GM12875 (cell line): Measurements from ENCODE around the gene ZNF593OS.
A peak's percentile ranks its signal among the peaks of the same experiment; 100 is the strongest.

Experiments used
- H3K4me3 ChIP-seq: one replicate; pipeline ENCODE4 v1.5.1; 2011; ENCODE audit warnings: low read depth, low read length, control low read depth
- TF ChIP-seq, protein P1 (sequence below): IDR thresholded peaks from 2 replicates; pipeline ENCODE4 v1.5.1; 2011; ENCODE audit warnings: low read depth, mild to moderate bottlenecking, control low read depth, inconsistent platforms, low read length, moderate library complexity, borderline replicate concordance; ENCODE audit not compliant: insufficient read depth

Gene ZNF593OS

DNA sequence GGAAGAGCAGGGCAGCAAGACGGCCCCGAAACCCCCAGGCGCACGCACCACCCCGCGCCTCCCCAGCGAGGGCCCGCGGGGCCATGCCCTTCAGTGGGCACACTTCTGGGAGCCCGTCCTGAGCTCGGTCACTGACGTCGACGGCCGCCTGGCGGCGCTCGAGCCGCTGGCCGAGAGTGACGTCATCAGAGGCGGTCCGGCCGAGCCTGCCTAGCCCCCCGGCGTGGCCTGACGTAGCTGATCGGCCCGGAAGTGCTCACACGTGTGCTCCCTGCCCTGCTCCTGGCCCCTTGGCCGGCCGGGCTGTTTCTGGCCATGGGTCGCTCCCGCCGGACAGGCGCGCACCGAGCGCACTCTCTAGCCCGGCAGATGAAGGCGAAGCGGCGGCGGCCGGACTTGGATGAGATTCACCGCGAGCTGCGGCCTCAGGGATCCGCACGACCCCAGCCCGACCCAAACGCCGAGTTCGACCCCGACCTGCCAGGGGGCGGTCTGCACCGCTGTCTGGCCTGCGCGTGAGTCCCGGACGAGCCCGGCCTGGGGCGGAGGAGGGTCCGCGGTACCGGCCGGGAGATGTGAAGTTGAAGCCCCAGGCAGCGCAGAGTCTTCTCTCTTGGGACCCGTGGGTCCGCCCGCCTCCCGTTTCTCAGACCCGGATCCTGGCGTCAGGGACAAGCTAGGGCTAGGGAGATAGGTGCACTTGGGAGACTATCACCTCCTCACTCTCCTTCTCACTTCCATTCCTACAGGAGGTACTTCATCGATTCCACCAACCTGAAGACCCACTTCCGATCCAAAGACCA lies 1.8 kb downstream of the ZNF593OS start, which contains the start of gene ZNF593:
ZNF593 (plus strand) TSS at position 240 of the 803 bp plus-strand sequence; CDS start at position 316, 76 bp downstream.
- TF ChIP-seq, protein P1, sequence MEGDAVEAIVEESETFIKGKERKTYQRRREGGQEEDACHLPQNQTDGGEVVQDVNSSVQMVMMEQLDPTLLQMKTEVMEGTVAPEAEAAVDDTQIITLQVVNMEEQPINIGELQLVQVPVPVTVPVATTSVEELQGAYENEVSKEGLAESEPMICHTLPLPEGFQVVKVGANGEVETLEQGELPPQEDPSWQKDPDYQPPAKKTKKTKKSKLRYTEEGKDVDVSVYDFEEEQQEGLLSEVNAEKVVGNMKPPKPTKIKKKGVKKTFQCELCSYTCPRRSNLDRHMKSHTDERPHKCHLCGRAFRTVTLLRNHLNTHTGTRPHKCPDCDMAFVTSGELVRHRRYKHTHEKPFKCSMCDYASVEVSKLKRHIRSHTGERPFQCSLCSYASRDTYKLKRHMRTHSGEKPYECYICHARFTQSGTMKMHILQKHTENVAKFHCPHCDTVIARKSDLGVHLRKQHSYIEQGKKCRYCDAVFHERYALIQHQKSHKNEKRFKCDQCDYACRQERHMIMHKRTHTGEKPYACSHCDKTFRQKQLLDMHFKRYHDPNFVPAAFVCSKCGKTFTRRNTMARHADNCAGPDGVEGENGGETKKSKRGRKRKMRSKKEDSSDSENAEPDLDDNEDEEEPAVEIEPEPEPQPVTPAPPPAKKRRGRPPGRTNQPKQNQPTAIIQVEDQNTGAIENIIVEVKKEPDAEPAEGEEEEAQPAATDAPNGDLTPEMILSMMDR: peak; percentile 99
- H3K4me3 ChIP-seq: peak within 1 kb of the TSS; percentile 93

DNA sequence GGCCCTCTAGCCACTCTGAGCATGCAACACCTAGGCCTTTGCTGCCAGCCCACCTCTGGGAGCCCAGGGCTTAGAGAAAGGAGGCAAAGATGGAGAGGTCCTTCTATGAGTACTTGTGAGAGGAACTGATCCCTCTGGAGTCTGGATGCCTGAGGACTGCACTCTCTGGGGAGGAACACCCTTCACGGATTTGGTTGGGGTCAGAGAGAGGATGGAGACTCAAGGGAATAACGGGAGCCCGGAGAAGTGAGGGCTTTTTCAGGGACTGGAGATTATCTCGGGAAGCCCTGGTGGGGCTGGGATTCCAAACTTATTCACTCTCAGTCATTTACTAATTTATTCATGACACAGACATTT lies 2.5 kb downstream of the ZNF593OS start:
- TF ChIP-seq, protein P1: no peak
- peak overlapping the region; percentile 93 for H3K4me3 ChIP-seq

DNA sequence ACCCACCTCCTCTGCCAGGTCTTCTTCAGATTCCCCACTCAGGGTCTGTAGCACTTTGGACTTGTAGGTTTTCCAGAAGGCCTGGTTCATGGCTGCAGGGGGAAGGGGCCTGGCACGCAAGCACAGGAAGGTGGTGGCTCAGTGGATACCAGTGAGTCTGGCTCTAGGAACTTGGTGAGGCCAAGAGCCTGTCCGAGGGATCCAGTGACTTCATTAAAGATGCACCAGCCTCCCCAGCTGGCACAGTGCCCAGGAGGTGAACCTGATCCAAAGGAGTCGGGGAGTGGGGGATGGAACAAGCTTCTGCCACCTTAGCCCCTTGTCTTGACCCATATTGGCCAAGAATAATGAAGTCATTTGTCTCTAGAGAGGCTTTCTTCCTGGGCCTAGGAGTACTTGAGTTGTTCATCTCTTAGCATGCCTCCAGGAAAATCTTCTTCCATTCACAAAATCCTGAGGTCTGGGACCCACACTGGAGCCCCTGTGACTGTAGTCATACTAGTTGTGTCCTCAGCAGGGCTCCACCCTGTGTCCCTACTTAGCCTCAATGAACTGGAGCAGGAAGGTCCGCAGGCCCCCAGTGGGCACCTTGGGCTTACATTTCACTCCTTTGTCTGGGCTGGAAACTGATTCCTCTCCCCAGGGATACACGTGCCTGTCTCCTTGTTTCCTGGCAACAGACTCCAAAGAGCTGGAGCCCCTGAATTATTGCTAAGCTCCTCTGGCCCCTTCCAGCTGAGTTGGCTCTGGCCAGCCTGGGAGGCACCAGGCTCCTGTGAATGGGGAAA lies 3.0 kb downstream of the ZNF593OS start, which contains the start of gene C1orf232:
C1orf232 (minus strand) TSS at position 554 of the 788 bp plus-strand sequence; CDS start at position 90, 464 bp downstream.
- H3K4me3 ChIP-seq: peak within 1 kb of the TSS; percentile 93
- TF ChIP-seq, protein P1: no peak

DNA sequence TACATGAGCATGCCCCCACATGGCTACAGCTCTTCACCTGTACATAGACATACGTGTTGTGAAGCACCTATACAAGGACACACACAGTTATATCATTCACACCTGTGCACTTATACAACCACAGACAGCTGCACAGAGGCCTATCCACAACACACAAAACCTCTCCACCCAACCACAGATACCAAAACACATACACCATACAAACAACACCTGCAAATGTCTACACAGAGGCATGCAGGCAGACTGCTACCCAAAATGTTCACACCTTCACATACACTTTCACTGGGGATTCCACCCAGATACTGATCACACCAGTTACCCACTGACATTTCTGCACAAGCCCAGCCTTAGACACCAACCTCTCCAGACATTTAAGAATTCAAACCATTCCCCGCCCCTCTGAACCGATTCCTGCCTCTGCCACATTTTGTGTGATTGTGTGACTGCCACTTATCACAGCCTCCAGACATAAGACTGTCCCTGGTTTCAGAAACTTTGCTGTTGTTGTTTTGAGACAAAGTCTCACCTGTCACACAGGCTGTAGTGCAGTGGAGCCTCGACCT lies 4.8 kb downstream of the ZNF593OS start:
- TF ChIP-seq, protein P1: no peak
- H3K4me3 ChIP-seq: no peak overlapping the region

DNA sequence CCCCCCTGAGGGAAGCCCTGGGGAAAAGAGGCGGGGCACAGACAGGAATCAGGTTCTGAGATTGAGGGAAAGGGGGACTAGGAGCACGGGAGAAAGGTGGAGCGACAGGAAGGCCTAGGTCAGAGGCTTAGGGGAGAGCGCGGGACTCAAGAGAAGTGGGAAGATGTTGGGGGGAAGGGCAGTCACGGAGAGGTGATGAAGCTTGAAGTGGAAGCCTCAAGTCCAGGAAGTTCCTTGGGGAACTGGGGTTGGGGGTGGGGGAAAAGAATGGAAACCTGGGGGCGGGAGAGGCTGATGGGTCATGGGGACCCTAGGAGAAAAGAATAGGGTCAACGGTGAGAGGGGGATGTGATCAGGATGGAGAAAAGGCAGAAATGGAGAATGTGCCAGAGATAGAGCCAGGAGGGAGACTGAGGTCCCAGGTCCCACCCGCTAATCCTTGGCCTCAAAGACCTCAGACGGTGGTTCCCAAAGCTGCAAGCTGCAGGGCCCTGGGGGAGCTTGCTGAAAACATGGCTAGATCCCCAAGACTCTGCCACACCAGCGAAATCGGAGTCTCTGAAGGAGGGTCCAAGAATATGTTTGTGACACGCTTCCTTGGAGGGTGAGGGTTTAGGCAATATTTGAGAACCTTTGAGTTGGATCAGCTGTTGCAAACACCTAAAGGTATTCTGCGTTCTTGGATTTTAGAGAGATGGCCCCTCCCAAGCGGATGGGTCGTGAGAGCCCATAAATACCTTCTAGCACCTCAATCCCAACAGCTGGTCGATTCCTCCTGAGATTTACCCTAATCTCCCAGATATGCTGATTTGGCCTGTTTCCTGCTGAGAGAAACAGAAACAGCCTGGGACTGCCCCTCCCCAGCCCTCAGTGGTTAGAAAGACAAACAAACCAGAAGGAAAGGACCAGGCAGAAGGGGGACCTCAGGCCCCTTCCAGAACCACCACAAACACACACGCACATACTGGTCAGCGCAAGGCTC lies 6.5 kb downstream of the ZNF593OS start:
- TF ChIP-seq, protein P1: no peak
- no peak overlapping the region for H3K4me3 ChIP-seq
